PC-3 (cell line): ENCODE data around the gene GREM1. TPM values are rescaled to one million over a fixed set of nuclear protein-coding genes. Genes with fewer than 3 reads are reported as not detected.

ENCODE experiments used
- ATAC-seq: fragments of 200-7000 bp; cut with Tn5 transposase; 2 replicates; pipeline ENCODE4 v1.9.1; 2020; ENCODE audit warnings: mild to moderate bottlenecking, moderate library complexity
- BruUV-seq: library from RNA; stranded (reverse); fragments of 400-500 nt; replicated peaks from 2 replicates; lab custom pipeline; 2021; lab: Mats Ljungman, UMichigan
- CTCF ChIA-PET: fragments of 300-600 bp; sonication (Branson Sonifier 250); formaldehyde crosslinking; loops from one replicate; lab custom pipeline; 2022; ENCODE audit warnings: antibody characterized with exemption; lab: Charles Lee
- POLR2A ChIA-PET: fragments of 300-600 bp; sonication (Branson Sonifier 250); formaldehyde crosslinking; loops from one replicate; lab custom pipeline; 2022; ENCODE audit warnings: antibody characterized with exemption; ENCODE audit not compliant: unreplicated experiment; lab: Charles Lee
- DNase-seq: peaks from one replicate; pipeline ENCODE4 v3.0.0-alpha.2; 2015
- H2AFZ ChIP-seq: fragments of 300-600 bp; sonication (generic); 2 replicates; pipeline ENCODE4 v1.6.0; 2016; ENCODE audit warnings: antibody characterized with exemption, low read length
- H3F3A ChIP-seq: fragments of 300-600 bp; sonication (generic); one replicate; pipeline ENCODE4 v1.6.0; 2017; ENCODE audit warnings: antibody characterized with exemption, low read length, control low read depth, mild to moderate bottlenecking; ENCODE audit not compliant: unreplicated experiment
- H3K27ac ChIP-seq: fragments of 300-600 bp; sonication (generic); 2 replicates; pipeline ENCODE4 v1.5.1; 2016; ENCODE audit warnings: mild to moderate bottlenecking, low read length
- H3K27me3 ChIP-seq: fragments of 300-600 bp; sonication (generic); 2 replicates; pipeline ENCODE4 v1.6.1; 2016; ENCODE audit warnings: low read length, mixed read lengths
- H3K36me3 ChIP-seq: fragments of 300-600 bp; sonication (generic); 2 replicates; pipeline ENCODE4 v1.6.1; 2016; ENCODE audit warnings: low read depth, mixed run types, low read length, mixed read lengths
- H3K4me1 ChIP-seq: fragments of 300-600 bp; sonication (generic); 2 replicates; pipeline ENCODE4 v1.5.1; 2016; ENCODE audit warnings: low read length; ENCODE audit not compliant: insufficient read depth
- H3K4me2 ChIP-seq: fragments of 300-600 bp; sonication (generic); 2 replicates; pipeline ENCODE4 v1.6.0; 2016; ENCODE audit warnings: low read length
- H3K4me3 ChIP-seq: fragments of 300-600 bp; sonication (generic); 2 replicates; pipeline ENCODE4 v1.5.1; 2016; ENCODE audit warnings: mild to moderate bottlenecking, low read length, mixed read lengths
- H3K79me2 ChIP-seq: fragments of 300-600 bp; sonication (generic); 2 replicates; pipeline ENCODE4 v1.6.1; 2017; ENCODE audit warnings: low read length, mixed read lengths
- H3K9ac ChIP-seq: fragments of 300-600 bp; sonication (generic); 2 replicates; pipeline ENCODE4 v1.6.0; 2016; ENCODE audit warnings: mild to moderate bottlenecking, low read length
- H3K9me2 ChIP-seq: fragments of 300-600 bp; sonication (generic); replicated peaks from 2 replicates; pipeline ENCODE4 v1.6.1; 2016; ENCODE audit warnings: mixed run types, low read length, mixed read lengths
- H3K9me3 ChIP-seq: fragments of 300-600 bp; sonication (generic); 2 replicates; pipeline ENCODE4 v1.6.1; 2016; ENCODE audit warnings: low read length, mixed read lengths
- H4K20me1 ChIP-seq: fragments of 300-600 bp; sonication (generic); 2 replicates; pipeline ENCODE4 v1.6.1; 2016; ENCODE audit warnings: low read length, mixed read lengths
- EZH2 ChIP-seq: fragments of 300-600 bp; sonication (generic); IDR thresholded peaks from one replicate; pipeline ENCODE4 v1.6.1; 2017; ENCODE audit warnings: antibody characterized with exemption, mild to moderate bottlenecking, low read length; ENCODE audit not compliant: unreplicated experiment
- EZH2phosphoT487 ChIP-seq: fragments of 300-600 bp; sonication (generic); IDR thresholded peaks from 2 replicates; pipeline ENCODE4 v1.6.1; 2018; ENCODE audit warnings: mild to moderate bottlenecking, antibody characterized with exemption, low read length, borderline replicate concordance
- intact Hi-C: fragments of 100-400 bp; cut with micrococcal nuclease; formaldehyde crosslinking; loops from 2 replicates; pipeline ENCODE4 v1.9.0; 2023
- total RNA-seq: library from RNA; depleted of rRNA; stranded (reverse); fragments of >200 nt; gene quantifications from 2 replicates; pipeline ENCODE4 v1.2.3, GENCODE V29; 2014
- TF ChIP-seq, protein P1 (sequence below): fragments of 300-600 bp; sonication (generic); conservative IDR thresholded peaks from 2 replicates; pipeline ENCODE4 v1.5.1; 2017; ENCODE audit warnings: antibody characterized with exemption, low read depth, mild to moderate bottlenecking, low read length

Gene GREM1
- total RNA-seq, 1 experiment from 2014 or later, result 1.6 TPM

DNA sequence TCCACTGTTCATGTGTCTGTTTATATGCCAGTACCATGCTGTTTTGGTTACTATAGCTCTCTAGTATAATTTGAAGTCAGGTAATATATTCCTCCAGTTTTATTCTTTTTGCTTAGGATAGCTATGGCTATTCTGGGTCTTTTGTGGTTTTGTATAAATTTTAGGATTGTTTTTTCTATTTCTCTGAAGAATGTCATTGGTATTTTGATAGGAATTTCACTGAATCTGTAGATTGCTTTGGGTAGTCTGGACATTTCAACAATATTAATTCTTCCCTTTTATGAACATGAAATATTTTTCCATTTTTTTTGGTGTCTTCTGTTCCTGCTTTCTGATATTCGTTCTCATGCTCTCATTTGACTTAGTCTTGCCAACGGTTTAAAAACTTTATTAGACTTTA is 39.6 kb downstream of the GREM1 start:
- CTCF ChIA-PET, result no interaction called here

GRCh38 chr15:32763295-32763694 is 45.5 kb downstream of the GREM1 start:
- H3K79me2 ChIP-seq, result no peaks in the 10 kb centered on the region
- peaks cover 11% of the 10 kb centered on the region for H3K4me1 ChIP-seq
- H3K27me3 ChIP-seq, result no peaks in the 10 kb centered on the region
- DNase-seq (no peak), ATAC-seq (no peak)
- no peak overlapping the region for H3K4me2 ChIP-seq
- ChIA-PET POLR2A (no interaction called here), CTCF (no interaction called here)
- H3K9ac ChIP-seq, result no peak overlapping the region
- H2AFZ ChIP-seq, result no peak overlapping the region
- H3K9me3 ChIP-seq, result no peaks in the 10 kb centered on the region
- H4K20me1 ChIP-seq, result no peaks in the 10 kb centered on the region
- TF ChIP-seq EZH2, result no peak
- no peaks in the 10 kb centered on the region for H3K9me2 ChIP-seq
- H3F3A ChIP-seq, result no peaks in the 10 kb centered on the region
- no peak overlapping the region for H3K27ac ChIP-seq
- no TSS peak for BruUV-seq
- H3K36me3 ChIP-seq, result no peaks in the 10 kb centered on the region
- intact Hi-C loops, result no loop called here
- no peak overlapping the region for H3K4me3 ChIP-seq

More for the DNA sequence above, 39.6 kb downstream of the GREM1 start:
- Histone ChIP-seq H3K4me2 (no peak overlapping the region), H4K20me1 (no peaks in the 10 kb centered on the region), H3K9me3 (no peaks in the 10 kb centered on the region), H3K27me3 (no peaks in the 10 kb centered on the region), H3F3A (no peaks in the 10 kb centered on the region), H3K27ac (no peak overlapping the region), H2AFZ (no peak overlapping the region), H3K36me3 (no peaks in the 10 kb centered on the region), H3K9ac (no peak overlapping the region), H3K79me2 (no peaks in the 10 kb centered on the region), H3K9me2 (no peaks in the 10 kb centered on the region), H3K4me3 (no peak overlapping the region), H3K4me1 (no peaks in the 10 kb centered on the region)
- BruUV-seq, result no TSS peak
- DNase-seq (no peak), ATAC-seq (no peak)
- POLR2A ChIA-PET, result no interaction called here
- no peak for TF ChIP-seq EZH2phosphoT487
- TF ChIP-seq, protein P1, sequence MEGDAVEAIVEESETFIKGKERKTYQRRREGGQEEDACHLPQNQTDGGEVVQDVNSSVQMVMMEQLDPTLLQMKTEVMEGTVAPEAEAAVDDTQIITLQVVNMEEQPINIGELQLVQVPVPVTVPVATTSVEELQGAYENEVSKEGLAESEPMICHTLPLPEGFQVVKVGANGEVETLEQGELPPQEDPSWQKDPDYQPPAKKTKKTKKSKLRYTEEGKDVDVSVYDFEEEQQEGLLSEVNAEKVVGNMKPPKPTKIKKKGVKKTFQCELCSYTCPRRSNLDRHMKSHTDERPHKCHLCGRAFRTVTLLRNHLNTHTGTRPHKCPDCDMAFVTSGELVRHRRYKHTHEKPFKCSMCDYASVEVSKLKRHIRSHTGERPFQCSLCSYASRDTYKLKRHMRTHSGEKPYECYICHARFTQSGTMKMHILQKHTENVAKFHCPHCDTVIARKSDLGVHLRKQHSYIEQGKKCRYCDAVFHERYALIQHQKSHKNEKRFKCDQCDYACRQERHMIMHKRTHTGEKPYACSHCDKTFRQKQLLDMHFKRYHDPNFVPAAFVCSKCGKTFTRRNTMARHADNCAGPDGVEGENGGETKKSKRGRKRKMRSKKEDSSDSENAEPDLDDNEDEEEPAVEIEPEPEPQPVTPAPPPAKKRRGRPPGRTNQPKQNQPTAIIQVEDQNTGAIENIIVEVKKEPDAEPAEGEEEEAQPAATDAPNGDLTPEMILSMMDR, result no peak
- no peak for TF ChIP-seq EZH2
- intact Hi-C loops, result no loop called here

GRCh38 chr15:32765236-32765635 is 47.4 kb downstream of the GREM1 start:
- Histone ChIP-seq H3K9me2 (no peaks in the 10 kb centered on the region), H3K79me2 (no peaks in the 10 kb centered on the region), H3K27ac (no peak overlapping the region), H3K9ac (no peak overlapping the region), H3K9me3 (no peaks in the 10 kb centered on the region), H3K27me3 (no peaks in the 10 kb centered on the region), H3K36me3 (no peaks in the 10 kb centered on the region), H3K4me3 (no peak overlapping the region), H3K4me1 (peaks cover 11% of the 10 kb centered on the region), H2AFZ (no peak overlapping the region), H4K20me1 (no peaks in the 10 kb centered on the region), H3F3A (no peaks in the 10 kb centered on the region), H3K4me2 (no peak overlapping the region)
- ATAC-seq (no peak), DNase-seq (no peak)
- ChIA-PET POLR2A (no interaction called here), CTCF (interaction anchor here (0.7 kb wide), 1 partner anchor 86 kb away, joined by 3 read pairs; no protein-coding TSS in a partner anchor)
- no TSS peak for BruUV-seq
- intact Hi-C loops, result no loop called here
- TF ChIP-seq EZH2 (no peak), EZH2phosphoT487 (no peak)
- TF ChIP-seq, protein P1, result no peak
